Omental fat pad (tissue), 4 donors: ENCODE results near the gene CELF5. TPM values are rescaled to one million over a fixed set of nuclear protein-coding genes. Genes with fewer than 3 reads are reported as not detected.

Experiments used
- ATAC-seq: fragments of 150-250 bp; one replicate; pipeline ENCODE4 v1.9.1; 2016; ENCODE audit warnings: mild to moderate bottlenecking, moderate library complexity; ENCODE audit not compliant: low FRiP score
- DNase-seq: peaks from one replicate; pipeline ENCODE4 v3.0.0-alpha.2; 2019; ENCODE audit warnings: low spot score
- total RNA-seq, 4 donors: library from RNA; depleted of rRNA; stranded (reverse); fragments of >200 nt; gene quantifications; one replicate each; pipeline ENCODE4 v1.1.0, GENCODE V29; 2016
- TF ChIP-seq, protein P1 (sequence below), 3 donors: fragments of 450-650 bp; IDR thresholded peaks; one replicate each; pipeline ENCODE4 v1.5.1; 2016 to 2017; ENCODE audit warnings: antibody characterized with exemption in 3 of 3, mild to moderate bottlenecking in 3 of 3, moderate library complexity in 2 of 3

CELF5 gene
- total RNA-seq, 4 donors from 2014 or later: not detected

DNA sequence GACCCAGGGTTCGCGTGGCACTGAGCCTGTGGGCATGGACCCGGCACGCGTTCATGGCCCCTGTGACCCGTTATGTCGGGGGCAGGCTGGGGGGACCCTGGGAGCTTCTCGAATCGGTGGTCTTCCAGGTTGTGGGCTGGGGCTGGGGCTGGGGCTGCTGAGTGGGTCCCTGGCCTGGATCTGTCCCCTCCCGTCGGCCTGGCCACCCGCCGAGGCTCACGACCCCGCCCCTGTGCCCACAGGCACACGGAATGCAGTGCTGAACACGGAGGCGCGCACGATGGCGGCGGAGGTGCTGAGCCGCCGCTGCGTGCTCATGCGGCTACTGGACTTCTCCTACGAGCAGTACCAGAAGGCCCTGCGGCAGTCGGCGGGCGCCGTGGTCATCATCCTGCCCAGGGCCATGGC lies 32.2 kb upstream of the CELF5 start:
- ATAC-seq (peak; percentile 11), DNase-seq (no peak)
- TF ChIP-seq, protein P1, sequence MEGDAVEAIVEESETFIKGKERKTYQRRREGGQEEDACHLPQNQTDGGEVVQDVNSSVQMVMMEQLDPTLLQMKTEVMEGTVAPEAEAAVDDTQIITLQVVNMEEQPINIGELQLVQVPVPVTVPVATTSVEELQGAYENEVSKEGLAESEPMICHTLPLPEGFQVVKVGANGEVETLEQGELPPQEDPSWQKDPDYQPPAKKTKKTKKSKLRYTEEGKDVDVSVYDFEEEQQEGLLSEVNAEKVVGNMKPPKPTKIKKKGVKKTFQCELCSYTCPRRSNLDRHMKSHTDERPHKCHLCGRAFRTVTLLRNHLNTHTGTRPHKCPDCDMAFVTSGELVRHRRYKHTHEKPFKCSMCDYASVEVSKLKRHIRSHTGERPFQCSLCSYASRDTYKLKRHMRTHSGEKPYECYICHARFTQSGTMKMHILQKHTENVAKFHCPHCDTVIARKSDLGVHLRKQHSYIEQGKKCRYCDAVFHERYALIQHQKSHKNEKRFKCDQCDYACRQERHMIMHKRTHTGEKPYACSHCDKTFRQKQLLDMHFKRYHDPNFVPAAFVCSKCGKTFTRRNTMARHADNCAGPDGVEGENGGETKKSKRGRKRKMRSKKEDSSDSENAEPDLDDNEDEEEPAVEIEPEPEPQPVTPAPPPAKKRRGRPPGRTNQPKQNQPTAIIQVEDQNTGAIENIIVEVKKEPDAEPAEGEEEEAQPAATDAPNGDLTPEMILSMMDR (IDR thresholded peaks at IDR 0.05): no peak

DNA sequence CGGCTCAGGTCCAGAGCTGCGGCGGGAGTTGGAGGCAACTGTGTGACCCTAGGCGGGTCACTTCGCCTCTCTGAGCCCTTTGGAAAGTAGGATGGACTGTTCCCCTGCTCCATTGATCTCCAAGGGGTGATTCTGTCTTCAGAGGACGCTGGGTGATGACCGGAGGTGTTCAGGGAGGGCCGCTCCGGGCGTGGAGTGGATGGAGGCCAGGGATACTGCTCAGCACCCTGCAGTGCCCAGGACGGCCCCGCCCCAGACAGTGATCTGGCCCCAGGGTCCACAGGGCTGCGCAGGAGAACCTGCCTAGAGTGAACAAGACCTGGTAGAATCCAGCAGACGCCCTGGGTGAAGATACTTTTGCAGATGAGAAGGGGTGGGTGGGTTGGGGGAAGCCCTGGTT lies 31.8 kb upstream of the CELF5 start:
- TF ChIP-seq, protein P1 (IDR thresholded peaks at IDR 0.05): no peak
- ATAC-seq: no peak
- DNase-seq: no peak

DNA sequence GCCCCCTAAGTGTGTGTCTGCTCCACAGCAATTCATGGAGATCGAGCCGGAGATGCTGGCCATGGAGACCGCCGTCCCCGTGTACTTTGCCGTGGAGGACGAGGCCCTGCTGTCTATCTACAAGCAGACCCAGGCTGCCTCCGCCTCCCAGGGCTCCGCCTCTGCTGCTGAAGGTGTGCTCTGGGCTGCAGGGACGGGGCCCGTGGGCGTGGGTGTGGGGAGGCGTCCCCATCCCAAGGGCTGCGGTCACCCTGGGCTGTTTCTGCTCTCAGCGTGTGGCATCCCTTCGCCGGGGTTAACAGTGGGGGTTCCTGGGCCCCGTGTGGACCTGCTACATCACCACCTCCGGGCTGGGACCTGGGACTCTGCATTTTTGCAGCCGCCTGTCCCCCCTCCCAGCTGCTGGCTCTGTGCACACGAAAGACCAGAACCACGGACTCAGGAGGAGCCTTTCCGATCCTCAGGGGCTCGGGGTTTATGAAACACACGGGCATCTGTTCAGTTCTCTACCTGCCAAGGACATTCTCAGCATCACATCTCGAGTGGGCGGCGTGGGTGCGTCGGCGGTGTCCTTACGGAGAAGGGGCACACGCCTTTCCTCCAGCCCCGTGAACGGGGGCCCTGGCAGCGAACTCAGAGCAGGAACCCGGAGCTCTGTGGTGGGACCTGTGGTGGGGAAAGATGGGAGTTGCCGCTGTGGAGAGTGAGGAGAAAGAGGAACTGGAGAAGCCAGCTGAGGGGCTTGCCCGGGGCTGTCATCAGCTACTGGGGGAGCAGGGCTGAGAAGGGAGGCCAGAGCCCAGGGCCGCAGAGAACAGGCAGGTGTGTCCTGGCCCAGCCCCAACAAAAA lies 31.0 kb upstream of the CELF5 start:
- TF ChIP-seq, protein P1 (IDR thresholded peaks at IDR 0.05): no peak
- DNase-seq (no peak), ATAC-seq (no peak)

GRCh38 chr19:3194106-3195087 lies 30.1 kb upstream of the CELF5 start:
- ATAC-seq (no peak), DNase-seq (no peak)
- TF ChIP-seq, protein P1 (IDR thresholded peaks at IDR 0.05): no peak

- ATAC-seq: no peak
- TF ChIP-seq, protein P1 (IDR thresholded peaks at IDR 0.05): no peak
- no peak for DNase-seq
Measured at GRCh38 chr19:3196064-3196932, 28.2 kb upstream of the CELF5 start.

GRCh38 chr19:3196933-3197205 lies 27.6 kb upstream of the CELF5 start:
- TF ChIP-seq, protein P1 (IDR thresholded peaks at IDR 0.05): no peak
- no peak for DNase-seq
- ATAC-seq: no peak
